SW 1271 (cell line): ENCODE measurements around the gene ZNF827.

Experiments used
- DNase-seq, 2 experiments: peaks; one replicate each; lab custom pipeline; 2025; lab: John Stamatoyannopoulos, UW

ZNF827 gene

DNA sequence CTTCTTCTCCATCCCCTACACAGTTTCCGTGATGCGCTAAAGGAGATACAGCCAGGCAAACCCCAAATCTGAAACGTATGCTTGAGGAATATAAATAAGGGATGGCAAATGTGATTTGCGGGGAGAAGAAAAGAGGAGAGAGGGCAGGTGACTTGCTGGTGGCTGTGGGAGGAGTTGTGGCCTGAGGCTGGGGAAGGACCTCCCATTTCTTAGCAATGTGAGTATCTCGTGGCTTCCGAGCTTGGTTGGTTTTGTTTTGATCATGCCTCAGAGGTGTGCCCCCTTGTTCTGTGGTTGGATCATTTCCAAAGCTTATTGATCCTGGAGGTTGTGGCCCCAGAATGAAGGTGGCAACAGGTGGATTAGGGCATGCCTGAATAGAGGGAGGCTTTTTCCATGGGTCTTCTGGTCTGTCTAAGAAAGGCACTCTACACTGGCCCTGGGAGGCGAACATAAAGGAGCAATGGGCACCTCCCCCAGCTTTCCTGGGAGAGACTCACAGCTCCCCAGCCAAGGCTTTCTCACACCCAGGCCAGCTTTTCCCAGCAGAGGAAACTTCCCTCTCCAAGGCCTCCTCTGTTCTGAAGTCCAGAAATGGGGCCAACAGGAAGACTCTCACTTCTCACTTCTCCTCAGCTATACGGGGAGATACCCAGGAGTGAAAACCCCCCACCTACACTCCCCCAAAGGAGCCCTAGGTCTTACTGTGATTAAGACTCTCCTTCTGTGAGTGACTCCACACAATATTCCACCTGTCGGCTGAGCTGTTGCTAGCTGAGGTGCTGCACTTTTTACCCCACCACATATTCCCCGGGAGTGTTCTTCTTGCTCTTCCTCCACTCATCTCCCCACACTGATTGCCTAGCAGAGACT is 218.6 kb downstream of the ZNF827 start:
- DNase-seq: no peak

- DNase-seq: no peak
Measured at GRCh38 chr4:145716661-145717200, 221.9 kb downstream of the ZNF827 start.

DNA sequence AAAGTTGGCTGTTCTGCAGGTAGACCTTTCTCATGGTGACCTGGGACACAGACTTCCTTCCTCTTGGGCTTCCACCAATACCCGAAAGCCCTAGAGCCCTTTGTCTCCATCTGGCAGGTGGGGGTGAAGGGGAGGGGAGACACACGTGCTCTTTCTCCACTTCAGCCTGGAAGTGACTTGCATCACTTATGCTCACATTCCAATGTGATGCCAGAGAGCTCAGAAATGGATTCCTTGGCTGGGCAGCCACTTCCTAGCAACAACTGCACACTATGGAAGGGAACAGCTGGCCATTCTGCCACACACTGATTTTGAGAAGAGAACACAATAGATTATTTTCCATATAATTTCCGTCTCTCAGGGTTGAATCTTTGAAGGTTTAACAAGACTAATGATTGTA is 222.4 kb downstream of the ZNF827 start:
- no peak for DNase-seq

GRCh38 chr4:145709843-145710242 is 228.8 kb downstream of the ZNF827 start:
- no peak for DNase-seq

DNA sequence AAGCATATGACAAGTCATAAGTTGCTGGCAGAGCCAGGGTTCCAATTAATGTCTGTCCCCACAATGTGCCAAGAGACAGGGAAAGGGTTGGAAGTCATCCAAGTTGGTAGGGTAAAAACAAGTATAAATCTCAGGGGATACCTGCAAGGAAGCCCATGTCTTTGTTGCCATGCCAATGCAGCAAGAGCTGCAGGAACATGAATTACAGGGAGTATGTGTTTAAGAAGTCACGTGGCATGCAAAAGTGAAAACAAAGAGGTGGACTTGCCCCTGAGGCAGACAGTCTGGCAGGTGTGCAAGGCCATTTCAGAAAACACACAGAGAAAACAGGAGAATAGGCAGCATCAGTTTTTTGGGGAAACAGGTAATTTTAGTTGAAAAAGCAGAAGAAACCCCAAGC is 229.3 kb downstream of the ZNF827 start:
- no peak for DNase-seq
